D721Med (cell line): Measurements from ENCODE around the gene RIMBP2.

Source experiments
- DNase-seq: peaks from one replicate; pipeline ENCODE4 v3.0.0; 2011; ENCODE audit warnings: low spot score; ENCODE audit not compliant: insufficient read length
- FAIRE-seq: peaks from 2 replicates; lab custom pipeline; 2011; peaks lifted over from hg19 to GRCh38; lab: Jason Lieb, UNC
- TF ChIP-seq, protein P1 (sequence below): IDR thresholded peaks from 2 replicates; pipeline ENCODE4 v1.5.1; 2012; ENCODE audit warnings: mild to moderate bottlenecking, control low read depth; ENCODE audit not compliant: insufficient read depth; ENCODE audit errors: missing control alignments

The RIMBP2 gene

DNA sequence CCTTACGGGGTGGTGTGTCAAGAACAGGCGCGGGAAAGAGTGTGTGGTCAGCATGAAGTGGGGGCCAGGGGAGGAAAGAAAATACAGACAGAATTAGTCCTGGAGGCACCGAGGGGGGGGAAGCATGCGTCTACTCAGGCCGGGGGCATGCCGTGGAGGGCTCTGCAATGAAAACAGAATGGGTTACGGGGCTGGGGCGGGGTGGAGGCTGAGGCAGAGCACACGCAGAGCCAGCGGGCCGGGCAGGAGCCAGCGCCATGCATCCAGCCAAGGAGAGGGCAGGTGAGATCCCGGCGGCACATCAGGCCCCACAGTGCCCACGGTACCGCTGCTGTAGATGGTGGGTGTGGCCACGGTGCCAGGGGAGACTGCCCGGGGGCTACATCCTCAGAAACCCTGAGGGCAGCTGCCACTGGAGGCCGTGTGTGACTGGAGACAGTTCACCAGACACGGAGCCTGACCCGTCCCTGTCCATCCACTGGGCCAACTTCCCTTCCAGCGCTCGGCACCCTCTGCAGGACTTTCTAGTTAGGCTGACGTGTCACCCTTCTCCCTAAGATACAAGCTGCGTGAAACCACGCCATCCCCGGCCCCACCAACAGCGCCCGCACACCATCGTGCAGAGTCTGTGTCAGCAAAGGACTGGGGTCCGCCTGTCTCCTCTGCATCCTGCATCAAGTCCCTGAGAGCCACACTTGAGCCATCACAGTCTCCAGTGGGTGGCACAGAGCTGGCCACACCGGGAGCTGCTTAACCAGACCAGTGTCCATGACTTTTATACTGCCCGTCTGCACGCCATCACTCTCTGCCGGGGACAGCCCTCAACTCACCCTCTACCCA, 291.0 kb downstream of the RIMBP2 start:
- FAIRE-seq (no peak), DNase-seq (no peak)
- TF ChIP-seq, protein P1, sequence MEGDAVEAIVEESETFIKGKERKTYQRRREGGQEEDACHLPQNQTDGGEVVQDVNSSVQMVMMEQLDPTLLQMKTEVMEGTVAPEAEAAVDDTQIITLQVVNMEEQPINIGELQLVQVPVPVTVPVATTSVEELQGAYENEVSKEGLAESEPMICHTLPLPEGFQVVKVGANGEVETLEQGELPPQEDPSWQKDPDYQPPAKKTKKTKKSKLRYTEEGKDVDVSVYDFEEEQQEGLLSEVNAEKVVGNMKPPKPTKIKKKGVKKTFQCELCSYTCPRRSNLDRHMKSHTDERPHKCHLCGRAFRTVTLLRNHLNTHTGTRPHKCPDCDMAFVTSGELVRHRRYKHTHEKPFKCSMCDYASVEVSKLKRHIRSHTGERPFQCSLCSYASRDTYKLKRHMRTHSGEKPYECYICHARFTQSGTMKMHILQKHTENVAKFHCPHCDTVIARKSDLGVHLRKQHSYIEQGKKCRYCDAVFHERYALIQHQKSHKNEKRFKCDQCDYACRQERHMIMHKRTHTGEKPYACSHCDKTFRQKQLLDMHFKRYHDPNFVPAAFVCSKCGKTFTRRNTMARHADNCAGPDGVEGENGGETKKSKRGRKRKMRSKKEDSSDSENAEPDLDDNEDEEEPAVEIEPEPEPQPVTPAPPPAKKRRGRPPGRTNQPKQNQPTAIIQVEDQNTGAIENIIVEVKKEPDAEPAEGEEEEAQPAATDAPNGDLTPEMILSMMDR, result no peak

DNA sequence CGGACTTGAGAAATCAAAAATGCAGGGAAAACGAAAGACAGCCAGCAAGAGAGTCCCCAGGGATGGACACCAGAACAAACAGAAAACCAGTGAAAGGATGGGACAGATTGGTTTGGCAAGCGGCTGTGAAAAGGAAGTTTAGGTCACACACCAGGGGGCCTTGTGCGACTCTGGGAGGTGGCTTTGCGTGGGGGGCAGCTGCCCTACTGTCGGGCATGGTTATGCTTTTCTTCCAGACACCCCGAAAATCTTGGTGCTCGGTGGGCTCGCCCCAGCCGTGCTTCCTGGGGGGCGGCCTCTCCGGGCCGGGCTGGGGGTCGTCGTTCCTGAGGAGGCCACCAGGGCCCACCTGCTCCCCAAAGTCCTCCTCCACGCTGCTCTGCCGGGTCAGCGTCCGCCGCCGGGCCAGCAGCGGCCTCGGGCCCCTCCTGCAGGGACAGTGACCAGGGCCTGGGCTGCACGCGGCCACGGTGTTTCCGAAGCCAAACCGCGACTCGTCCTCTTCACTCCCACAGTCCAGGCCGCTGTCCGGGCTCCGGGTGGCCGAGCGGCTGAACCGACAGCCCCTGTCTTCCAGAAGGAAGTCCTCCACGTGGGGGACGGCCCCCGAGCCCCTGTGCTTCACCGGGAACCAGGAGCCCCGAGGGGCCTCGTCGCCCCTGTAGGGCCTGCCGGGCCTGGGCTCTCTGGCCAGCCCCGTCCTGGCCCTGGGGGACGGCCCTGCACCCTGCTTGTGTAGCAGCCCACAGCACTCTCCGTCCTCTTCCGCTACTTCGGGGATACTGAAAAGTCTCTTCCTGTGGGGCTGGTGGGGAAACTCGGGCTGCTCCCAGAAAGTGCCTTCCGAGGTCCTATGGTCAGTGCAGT, 291.9 kb downstream of the RIMBP2 start:
- no peak for DNase-seq
- FAIRE-seq, result no peak
- TF ChIP-seq, protein P1, result no peak

DNA sequence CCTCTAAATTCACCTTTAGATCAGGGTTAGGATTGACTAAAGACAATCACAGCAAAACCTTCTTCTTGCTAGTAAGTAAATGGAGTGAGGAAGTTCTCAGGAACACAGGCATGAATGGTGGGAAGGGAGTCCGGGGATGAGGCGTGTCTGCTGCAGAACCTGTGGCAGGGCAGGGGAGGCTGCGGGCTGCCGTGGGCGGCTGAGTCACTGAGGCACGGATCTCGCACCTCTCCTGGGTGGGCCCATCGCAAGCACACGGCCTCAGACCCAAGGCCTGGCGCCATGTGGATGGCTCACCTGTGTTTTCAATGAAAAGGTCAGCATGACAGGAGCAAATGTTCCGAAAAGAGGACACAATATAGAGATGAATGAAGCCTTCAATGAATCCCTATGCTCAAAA, 293.0 kb downstream of the RIMBP2 start:
- TF ChIP-seq, protein P1, result no peak
- no peak for FAIRE-seq
- DNase-seq, result no peak

DNA sequence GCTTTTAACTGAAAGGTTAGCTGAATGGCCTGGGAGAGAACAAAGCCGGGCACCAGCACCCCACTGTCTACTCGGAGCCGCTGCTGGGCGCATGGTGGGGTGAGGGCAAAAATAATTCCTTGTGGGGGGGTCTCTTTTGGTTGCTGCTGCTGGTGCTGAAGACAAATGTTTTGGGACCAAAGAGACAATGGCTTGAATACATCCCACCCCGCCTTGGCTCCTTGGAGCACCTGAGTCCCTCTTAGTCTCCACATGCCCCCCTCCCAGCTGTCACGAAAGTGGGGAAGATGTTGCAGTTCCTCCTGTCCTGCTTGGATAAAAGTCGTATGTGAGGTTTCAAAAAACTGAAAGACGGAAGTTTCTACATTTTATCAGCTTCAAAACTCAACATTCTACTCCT, 293.4 kb downstream of the RIMBP2 start:
- TF ChIP-seq, protein P1, result no peak
- no peak for FAIRE-seq
- no peak for DNase-seq

DNA sequence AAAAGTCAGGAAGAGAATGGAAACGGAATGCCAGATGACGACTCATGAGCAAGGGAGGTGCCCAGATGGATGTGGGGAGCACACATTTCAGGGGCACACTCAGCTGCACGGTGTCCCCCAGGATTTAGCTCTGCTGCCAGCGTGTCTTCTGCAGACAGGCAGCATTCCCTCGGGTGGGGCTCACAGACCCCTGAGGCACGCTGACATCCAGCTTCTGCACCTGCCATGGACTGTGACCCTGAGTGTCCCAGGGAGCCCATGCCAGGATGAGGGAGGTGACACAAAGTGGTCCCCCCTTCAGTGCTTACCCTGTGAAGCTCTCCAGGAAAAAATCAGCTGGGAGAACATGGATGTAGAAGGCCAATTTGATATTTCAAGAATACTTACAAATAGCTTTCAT, 294.2 kb downstream of the RIMBP2 start:
- FAIRE-seq (no peak), DNase-seq (no peak)
- TF ChIP-seq, protein P1, result no peak

DNA sequence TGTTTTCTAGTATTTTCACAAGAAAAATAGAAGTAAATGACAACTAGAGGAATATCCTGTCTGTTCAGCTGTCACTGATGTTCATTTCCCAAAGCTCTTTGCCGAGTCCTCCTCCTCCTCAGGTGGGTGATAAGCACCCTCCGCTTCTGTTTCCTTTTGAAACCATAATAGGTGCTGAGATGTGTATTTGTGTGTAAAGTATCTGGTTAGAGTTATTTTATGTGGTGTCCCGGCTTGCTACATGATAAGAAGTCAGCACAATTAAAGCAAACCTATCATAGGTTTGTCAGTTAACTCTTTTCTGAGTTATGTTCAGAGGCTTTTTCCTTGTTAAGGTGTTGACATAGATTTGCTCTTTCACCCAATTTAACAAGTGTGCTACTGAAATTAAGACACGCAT, 296.0 kb downstream of the RIMBP2 start:
- DNase-seq (no peak), FAIRE-seq (no peak)
- TF ChIP-seq, protein P1, result no peak
